PC-3 (cell line): ENCODE measurements around the gene DLX5. TPM values are rescaled to one million over a fixed set of nuclear protein-coding genes. Genes with fewer than 3 reads are reported as not detected.
"Not testable (repeated sequence)": the region's sequence is repeated elsewhere in the genome, so short reads cannot be mapped to it uniquely, and the experiment has no call there.

ENCODE experiments used
- ATAC-seq: fragments of 200-7000 bp; cut with Tn5 transposase; 2 replicates; pipeline ENCODE4 v1.9.1; 2020; ENCODE audit warnings: mild to moderate bottlenecking, moderate library complexity
- Bru-seq: library from RNA; stranded (reverse); fragments of 400-500 nt; gene quantifications from one replicate; lab custom pipeline; 2021; lab: Mats Ljungman, UMichigan
- BruChase-seq, 2 experiments: library from RNA; stranded (reverse); fragments of 400-500 nt; gene quantifications; one replicate each; lab custom pipeline; 2021; lab: Mats Ljungman, UMichigan
- BruUV-seq: library from RNA; stranded (reverse); fragments of 400-500 nt; replicated peaks from 2 replicates; lab custom pipeline; 2021; lab: Mats Ljungman, UMichigan
- CTCF ChIA-PET: fragments of 300-600 bp; sonication (Branson Sonifier 250); formaldehyde crosslinking; loops from one replicate; lab custom pipeline; 2022; ENCODE audit warnings: antibody characterized with exemption; lab: Charles Lee
- POLR2A ChIA-PET: fragments of 300-600 bp; sonication (Branson Sonifier 250); formaldehyde crosslinking; loops from one replicate; lab custom pipeline; 2022; ENCODE audit warnings: antibody characterized with exemption; ENCODE audit not compliant: unreplicated experiment; lab: Charles Lee
- DNase-seq: peaks from one replicate; pipeline ENCODE4 v3.0.0-alpha.2; 2015
- H2AFZ ChIP-seq: fragments of 300-600 bp; sonication (generic); 2 replicates; pipeline ENCODE4 v1.6.0; 2016; ENCODE audit warnings: antibody characterized with exemption, low read length
- H3F3A ChIP-seq: fragments of 300-600 bp; sonication (generic); one replicate; pipeline ENCODE4 v1.6.0; 2017; ENCODE audit warnings: antibody characterized with exemption, low read length, control low read depth, mild to moderate bottlenecking; ENCODE audit not compliant: unreplicated experiment
- H3K27ac ChIP-seq: fragments of 300-600 bp; sonication (generic); 2 replicates; pipeline ENCODE4 v1.5.1; 2016; ENCODE audit warnings: mild to moderate bottlenecking, low read length
- H3K27me3 ChIP-seq: fragments of 300-600 bp; sonication (generic); 2 replicates; pipeline ENCODE4 v1.6.1; 2016; ENCODE audit warnings: low read length, mixed read lengths
- H3K36me3 ChIP-seq: fragments of 300-600 bp; sonication (generic); 2 replicates; pipeline ENCODE4 v1.6.1; 2016; ENCODE audit warnings: low read depth, mixed run types, low read length, mixed read lengths
- H3K4me1 ChIP-seq: fragments of 300-600 bp; sonication (generic); 2 replicates; pipeline ENCODE4 v1.5.1; 2016; ENCODE audit warnings: low read length; ENCODE audit not compliant: insufficient read depth
- H3K4me2 ChIP-seq: fragments of 300-600 bp; sonication (generic); 2 replicates; pipeline ENCODE4 v1.6.0; 2016; ENCODE audit warnings: low read length
- H3K4me3 ChIP-seq: fragments of 300-600 bp; sonication (generic); 2 replicates; pipeline ENCODE4 v1.5.1; 2016; ENCODE audit warnings: mild to moderate bottlenecking, low read length, mixed read lengths
- H3K79me2 ChIP-seq: fragments of 300-600 bp; sonication (generic); 2 replicates; pipeline ENCODE4 v1.6.1; 2017; ENCODE audit warnings: low read length, mixed read lengths
- H3K9ac ChIP-seq: fragments of 300-600 bp; sonication (generic); 2 replicates; pipeline ENCODE4 v1.6.0; 2016; ENCODE audit warnings: mild to moderate bottlenecking, low read length
- H3K9me2 ChIP-seq: fragments of 300-600 bp; sonication (generic); replicated peaks from 2 replicates; pipeline ENCODE4 v1.6.1; 2016; ENCODE audit warnings: mixed run types, low read length, mixed read lengths
- H3K9me3 ChIP-seq: fragments of 300-600 bp; sonication (generic); 2 replicates; pipeline ENCODE4 v1.6.1; 2016; ENCODE audit warnings: low read length, mixed read lengths
- H4K20me1 ChIP-seq: fragments of 300-600 bp; sonication (generic); 2 replicates; pipeline ENCODE4 v1.6.1; 2016; ENCODE audit warnings: low read length, mixed read lengths
- CTCF ChIP-seq: fragments of 300-600 bp; sonication (generic); conservative IDR thresholded peaks from 2 replicates; pipeline ENCODE4 v1.5.1; 2017; ENCODE audit warnings: antibody characterized with exemption, low read depth, mild to moderate bottlenecking, low read length
- EZH2 ChIP-seq: fragments of 300-600 bp; sonication (generic); IDR thresholded peaks from one replicate; pipeline ENCODE4 v1.6.1; 2017; ENCODE audit warnings: antibody characterized with exemption, mild to moderate bottlenecking, low read length; ENCODE audit not compliant: unreplicated experiment
- EZH2phosphoT487 ChIP-seq: fragments of 300-600 bp; sonication (generic); IDR thresholded peaks from 2 replicates; pipeline ENCODE4 v1.6.1; 2018; ENCODE audit warnings: mild to moderate bottlenecking, antibody characterized with exemption, low read length, borderline replicate concordance
- intact Hi-C: fragments of 100-400 bp; cut with micrococcal nuclease; formaldehyde crosslinking; loops from 2 replicates; pipeline ENCODE4 v1.9.0; 2023
- long read RNA-seq: library from polyadenylated mRNA; unstranded; transcript quantifications from one replicate; pipeline ENCODE4 v2.0.0, GENCODE V29; 2021; ENCODE audit not compliant: unreplicated experiment
- total RNA-seq: library from RNA; depleted of rRNA; stranded (reverse); fragments of >200 nt; gene quantifications from 2 replicates; pipeline ENCODE4 v1.2.3, GENCODE V29; 2014; rRNA removed

The DLX5 gene
- 0.15 and 0.23 TPM in 2 replicates for total RNA-seq
- Bru-seq, nascent RNA: percentile 12 among the genes with signal in this experiment
- BruChase-seq, experiment 1, labeled RNA remaining after a 6-hour chase: not detected
- percentile 10 among the genes with signal in this experiment for BruChase-seq, experiment 2, labeled RNA remaining after a 2-hour chase
- long read RNA-seq: 0 reads

- no peaks in the 10 kb centered on the region for H4K20me1 ChIP-seq
- no TSS peak for BruUV-seq
- no peaks in the 10 kb centered on the region for H3K9me2 ChIP-seq
- TF ChIP-seq CTCF: no peak
- TF ChIP-seq EZH2: no peak
- TF ChIP-seq EZH2phosphoT487: no peak
- no peaks in the 10 kb centered on the region for H3F3A ChIP-seq
- peaks cover 4% of the 10 kb centered on the region for H3K4me1 ChIP-seq
- no peaks in the 10 kb centered on the region for H3K36me3 ChIP-seq
- H3K79me2 ChIP-seq: no peaks in the 10 kb centered on the region
- no peak within 1 kb of the TSS for H3K27ac ChIP-seq
- intact Hi-C loops: loop anchor here (5.0 to 10.0 kb wide), 5 partner anchors 122 to 842 kb away; no protein-coding TSS in a partner anchor
- no peaks in the 10 kb centered on the region for H3K27me3 ChIP-seq
- ATAC-seq (peak; percentile 62), DNase-seq (peak; percentile 72)
- no peaks in the 10 kb centered on the region for H3K9me3 ChIP-seq
- ChIA-PET CTCF (interaction anchor here (0.6 to 1.4 kb wide), 2 partner anchors 428 to 613 kb away, joined by 3 to 4 read pairs; no protein-coding TSS in a partner anchor), POLR2A (no interaction called here)
- no peak within 1 kb of the TSS for H3K9ac ChIP-seq
- peak within 1 kb of the TSS; percentile 76 for H2AFZ ChIP-seq
- peak within 1 kb of the TSS; percentile 71 for H3K4me3 ChIP-seq
- H3K4me2 ChIP-seq: peak within 1 kb of the TSS; percentile 84
These were observed at the start of gene DLX5 for GRCh38 chr7:97024209-97025129. DLX5 (minus strand) TSS chr7:97024831; CDS start chr7:97024623, 208 bp downstream.

GRCh38 chr7:97072025-97072424 lies 47.4 kb upstream of the DLX5 start:
- H4K20me1 ChIP-seq, H3K4me3 ChIP-seq, H3K9ac ChIP-seq, H3F3A ChIP-seq, CTCF ChIA-PET, H3K79me2 ChIP-seq, H3K4me2 ChIP-seq, POLR2A ChIA-PET, ATAC-seq, BruUV-seq, H3K27ac ChIP-seq, H3K4me1 ChIP-seq, H2AFZ ChIP-seq, H3K36me3 ChIP-seq, H3K27me3 ChIP-seq, DNase-seq, H3K9me2 ChIP-seq, H3K9me3 ChIP-seq, intact Hi-C loops: not testable (repeated sequence)

GRCh38 chr7:97064972-97065587 lies 40.4 kb upstream of the DLX5 start:
- Histone ChIP-seq H3K27ac (no peak overlapping the region), H3K27me3 (no peaks in the 10 kb centered on the region), H3K36me3 (no peaks in the 10 kb centered on the region), H3K79me2 (no peaks in the 10 kb centered on the region), H2AFZ (peak overlapping the region; percentile 61), H3K4me3 (peak overlapping the region; percentile 61), H4K20me1 (no peaks in the 10 kb centered on the region), H3K9me2 (no peaks in the 10 kb centered on the region), H3K4me2 (peak overlapping the region; percentile 80), H3F3A (no peaks in the 10 kb centered on the region), H3K9me3 (no peaks in the 10 kb centered on the region), H3K4me1 (no peaks in the 10 kb centered on the region), H3K9ac (no peak overlapping the region)
- peak; percentile 79 for TF ChIP-seq CTCF
- no peak for TF ChIP-seq EZH2phosphoT487
- POLR2A ChIA-PET: no interaction called here
- intact Hi-C loops: loop anchor here (1.0 kb wide), 1 partner anchor 1149 kb away; no protein-coding TSS in a partner anchor
- CTCF ChIA-PET: interaction anchor here (0.5 to 0.6 kb wide), 2 partner anchors 49 to 980 kb away, joined by 4 read pairs; no protein-coding TSS in a partner anchor
- DNase-seq: peak; percentile 72
- BruUV-seq: no TSS peak
- peak; percentile 99 for ATAC-seq
